Measurements from ENCODE around the gene ENOX1.

DNA sequence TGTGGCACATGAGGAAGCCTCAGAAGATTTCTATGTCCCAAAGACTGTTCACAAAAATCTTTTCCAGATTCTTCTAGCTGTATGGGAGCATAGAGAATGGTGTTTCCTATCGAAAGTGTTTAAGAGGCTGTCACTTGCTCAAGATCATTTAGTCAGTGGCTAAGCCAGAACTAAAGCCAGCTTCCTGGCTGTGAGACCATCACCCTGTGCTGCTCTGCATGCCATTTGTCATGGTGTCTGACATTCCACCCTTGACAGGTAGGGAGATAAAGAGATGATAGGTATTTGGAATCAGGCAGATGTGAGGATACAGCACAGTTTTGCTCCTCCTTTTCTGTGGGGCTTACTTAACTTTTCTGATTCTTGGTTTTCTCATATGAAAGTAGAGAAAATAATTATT lies 586.0 kb downstream of the ENOX1 start:
- TF ChIP-seq KDM1A (IDR thresholded peaks at IDR 0.05; ENCODE audit: borderline replicate concordance, low read length) = no peak
- TF ChIP-seq HDAC2 (IDR thresholded peaks at IDR 0.05; ENCODE audit: borderline replicate concordance in 1 of 2, low read depth in 2 of 2, low read length in 2 of 2) = no peak
- TF ChIP-seq, protein P1, sequence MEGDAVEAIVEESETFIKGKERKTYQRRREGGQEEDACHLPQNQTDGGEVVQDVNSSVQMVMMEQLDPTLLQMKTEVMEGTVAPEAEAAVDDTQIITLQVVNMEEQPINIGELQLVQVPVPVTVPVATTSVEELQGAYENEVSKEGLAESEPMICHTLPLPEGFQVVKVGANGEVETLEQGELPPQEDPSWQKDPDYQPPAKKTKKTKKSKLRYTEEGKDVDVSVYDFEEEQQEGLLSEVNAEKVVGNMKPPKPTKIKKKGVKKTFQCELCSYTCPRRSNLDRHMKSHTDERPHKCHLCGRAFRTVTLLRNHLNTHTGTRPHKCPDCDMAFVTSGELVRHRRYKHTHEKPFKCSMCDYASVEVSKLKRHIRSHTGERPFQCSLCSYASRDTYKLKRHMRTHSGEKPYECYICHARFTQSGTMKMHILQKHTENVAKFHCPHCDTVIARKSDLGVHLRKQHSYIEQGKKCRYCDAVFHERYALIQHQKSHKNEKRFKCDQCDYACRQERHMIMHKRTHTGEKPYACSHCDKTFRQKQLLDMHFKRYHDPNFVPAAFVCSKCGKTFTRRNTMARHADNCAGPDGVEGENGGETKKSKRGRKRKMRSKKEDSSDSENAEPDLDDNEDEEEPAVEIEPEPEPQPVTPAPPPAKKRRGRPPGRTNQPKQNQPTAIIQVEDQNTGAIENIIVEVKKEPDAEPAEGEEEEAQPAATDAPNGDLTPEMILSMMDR (IDR thresholded peaks at IDR 0.05; ENCODE audit: control extremely low read depth in 1 of 3, insufficient read depth in 1 of 3, low read depth in 1 of 3, low read length in 3 of 3) = no peak
- no peak for TF ChIP-seq CTBP2 (IDR thresholded peaks at IDR 0.05; ENCODE audit: borderline replicate concordance, insufficient read depth, insufficient read length, low read length)
- TF ChIP-seq JUN (IDR thresholded peaks at IDR 0.05; ENCODE audit: low read depth, low read length) = no peak

Measured in H1 (cell line).